Gastrocnemius medialis (tissue), 4 donors: Measurements from ENCODE around the gene FOXC2.

Source experiments
- POLR2A ChIP-seq, 2 donors: fragments of 450-650 bp; IDR thresholded peaks; one replicate each; pipeline ENCODE4 v1.6.1; 2017; ENCODE audit warnings: antibody characterized with exemption in 2 of 2, mild to moderate bottlenecking in 2 of 2, moderate library complexity in 2 of 2
- TF ChIP-seq, protein P1 (sequence below), 5 experiments: fragments of 450-650 bp in 3 of 5; fragments of 200-600 bp in 2 of 5; sonication (generic) in 2 of 5; IDR thresholded peaks in 4 of 5; conservative IDR thresholded peaks in 1 of 5; 1 replicate in 4 of 5; 2 replicates in 1 of 5; pipeline ENCODE4 v1.5.1; 2016 to 2019; ENCODE audit warnings: antibody characterized with exemption in 5 of 5, mild to moderate bottlenecking in 3 of 5, moderate library complexity in 3 of 5

DNA sequence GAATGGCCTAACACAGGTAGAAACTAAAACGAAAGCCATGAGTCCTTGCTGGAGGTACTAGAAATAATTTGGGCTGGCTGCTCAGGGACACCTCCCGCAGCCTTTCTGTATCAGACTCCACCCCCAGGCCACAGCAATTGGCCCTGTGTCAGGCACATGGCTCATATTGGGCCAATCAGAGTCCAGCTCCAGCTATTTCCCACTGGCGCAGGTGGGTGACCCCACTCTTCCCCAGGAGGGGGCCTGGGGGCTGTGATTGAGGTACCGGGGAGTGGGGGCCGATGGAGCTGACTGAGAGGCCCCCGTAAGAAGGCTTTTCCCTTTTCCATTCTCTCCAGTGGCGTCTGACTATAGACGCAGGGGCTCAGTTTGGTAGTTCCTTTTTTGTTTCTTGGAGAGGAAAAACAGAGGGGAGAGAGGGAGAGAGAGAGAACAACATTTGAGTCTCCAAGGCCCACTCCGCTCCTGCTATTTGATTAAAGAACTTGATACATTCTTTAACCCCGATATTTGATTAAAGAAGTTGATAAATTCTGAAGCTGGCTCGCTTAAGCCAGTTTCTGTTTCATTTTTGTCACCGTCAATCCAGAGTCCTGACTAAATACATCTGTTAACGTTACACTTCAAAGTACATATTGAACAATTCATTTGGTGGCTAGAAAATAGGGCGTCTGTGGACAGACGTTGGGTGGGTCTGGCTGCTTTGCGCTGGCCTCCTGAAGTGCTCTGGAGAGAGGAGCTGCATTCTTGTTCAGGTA lies 38.0 kb downstream of the FOXC2 start:
- TF ChIP-seq, protein P1, sequence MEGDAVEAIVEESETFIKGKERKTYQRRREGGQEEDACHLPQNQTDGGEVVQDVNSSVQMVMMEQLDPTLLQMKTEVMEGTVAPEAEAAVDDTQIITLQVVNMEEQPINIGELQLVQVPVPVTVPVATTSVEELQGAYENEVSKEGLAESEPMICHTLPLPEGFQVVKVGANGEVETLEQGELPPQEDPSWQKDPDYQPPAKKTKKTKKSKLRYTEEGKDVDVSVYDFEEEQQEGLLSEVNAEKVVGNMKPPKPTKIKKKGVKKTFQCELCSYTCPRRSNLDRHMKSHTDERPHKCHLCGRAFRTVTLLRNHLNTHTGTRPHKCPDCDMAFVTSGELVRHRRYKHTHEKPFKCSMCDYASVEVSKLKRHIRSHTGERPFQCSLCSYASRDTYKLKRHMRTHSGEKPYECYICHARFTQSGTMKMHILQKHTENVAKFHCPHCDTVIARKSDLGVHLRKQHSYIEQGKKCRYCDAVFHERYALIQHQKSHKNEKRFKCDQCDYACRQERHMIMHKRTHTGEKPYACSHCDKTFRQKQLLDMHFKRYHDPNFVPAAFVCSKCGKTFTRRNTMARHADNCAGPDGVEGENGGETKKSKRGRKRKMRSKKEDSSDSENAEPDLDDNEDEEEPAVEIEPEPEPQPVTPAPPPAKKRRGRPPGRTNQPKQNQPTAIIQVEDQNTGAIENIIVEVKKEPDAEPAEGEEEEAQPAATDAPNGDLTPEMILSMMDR (IDR thresholded peaks at IDR 0.05 in 4 of 5, conservative IDR thresholded peaks at IDR 0.05 in 1 of 5), result no peak
- no peak for TF ChIP-seq POLR2A (IDR thresholded peaks at IDR 0.05)
